Activated CD8-positive, alpha-beta T cell treated with anti-CD3 and anti-CD28 coated beads, Interleukin-2, amount 10 ng/mL, durations not matched to agents 7 days and 5 days (primary cell): Measurements from ENCODE around the gene NRF1. TPM values are rescaled to one million over a fixed set of nuclear protein-coding genes. Genes with fewer than 3 reads are reported as not detected.

Source experiments
- ATAC-seq: fragments of 150-1000 bp; cut with Tn5 transposase; one replicate; pipeline ENCODE4 v1.10.0; 2021; ENCODE audit warnings: moderate library complexity
- CTCF ChIA-PET: fragments of 350-600 bp; sonication (Branson Sonifier 250); formaldehyde crosslinking; loops from one replicate; lab custom pipeline; 2021; ENCODE audit warnings: antibody characterized with exemption; lab: Charles Lee
- POLR2A ChIA-PET: fragments of 350-600 bp; sonication (Branson Sonifier 250); formaldehyde crosslinking; loops from one replicate; lab custom pipeline; 2021; ENCODE audit warnings: antibody characterized with exemption; lab: Charles Lee
- DNase-seq: peaks from one replicate; pipeline ENCODE4 v3.0.0-alpha.2; 2020
- H3K27ac Mint-ChIP-seq: one replicate; pipeline ENCODE4 v1.8.0; 2021; ENCODE audit warnings: mild to moderate bottlenecking, mixed read lengths
- H3K27me3 Mint-ChIP-seq: one replicate; pipeline ENCODE4 v1.8.0; 2021; ENCODE audit warnings: low read depth, mixed read lengths
- H3K36me3 Mint-ChIP-seq: one replicate; pipeline ENCODE4 v1.8.0; 2021; ENCODE audit warnings: low read depth, mixed read lengths
- H3K4me1 Mint-ChIP-seq: one replicate; pipeline ENCODE4 v1.8.0; 2021; ENCODE audit warnings: low read depth, mixed read lengths
- H3K4me3 Mint-ChIP-seq: one replicate; pipeline ENCODE4 v1.8.0; 2021; ENCODE audit warnings: mild to moderate bottlenecking, mixed read lengths
- H3K9me3 Mint-ChIP-seq: one replicate; pipeline ENCODE4 v1.8.0; 2022; ENCODE audit warnings: mixed read lengths; ENCODE audit not compliant: insufficient read depth
- total RNA-seq, 2 experiments: library from RNA; stranded (reverse); gene quantifications; one replicate each; pipeline ENCODE4 v1.2.3, GENCODE V29; 2021

NRF1 gene
- total RNA-seq, 2 experiments from 2014 or later, result 28.1 to 30.0 TPM

DNA sequence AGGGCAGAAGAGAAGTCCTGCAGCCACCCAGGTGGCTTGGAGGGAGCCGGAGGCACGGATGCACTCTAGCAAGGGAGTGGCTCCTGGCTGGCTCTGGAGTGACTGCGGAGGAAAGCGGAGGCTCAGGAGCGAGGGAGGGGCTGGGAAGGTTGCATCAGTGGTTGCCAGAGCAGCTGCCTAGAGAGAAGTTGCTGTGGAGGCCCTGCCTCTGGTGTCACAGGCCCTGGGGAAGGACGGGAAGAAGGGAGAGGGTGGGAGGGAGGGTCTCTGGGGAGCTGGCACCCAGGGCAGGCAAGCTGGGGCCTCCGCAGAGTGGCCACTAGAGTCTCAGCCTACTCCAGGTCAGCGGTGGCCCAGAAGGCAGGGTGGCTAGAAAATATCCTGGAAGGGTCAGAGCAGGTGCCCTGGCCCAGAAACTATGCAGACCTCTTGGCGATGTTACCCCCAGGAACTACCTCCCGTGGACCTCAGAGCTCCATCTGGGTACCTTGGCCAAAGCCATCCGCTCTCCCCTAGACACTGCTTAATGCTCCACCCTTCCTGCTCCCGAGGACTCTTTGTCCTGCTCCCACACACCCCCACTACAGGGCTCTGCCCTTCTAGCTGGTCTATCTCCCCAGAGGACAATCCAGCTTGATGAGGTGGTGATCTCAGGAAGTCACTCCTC is 164.3 kb downstream of the NRF1 start:
- DNase-seq (no peak), ATAC-seq (no peak)
- no peak overlapping the region for H3K4me3 Mint-ChIP-seq
- no peaks in the 10 kb centered on the region for H3K36me3 Mint-ChIP-seq
- peaks cover 29% of the 10 kb centered on the region for H3K27me3 Mint-ChIP-seq
- H3K4me1 Mint-ChIP-seq, result peaks cover 12% of the 10 kb centered on the region
- ChIA-PET POLR2A (no interaction called here), CTCF (no interaction called here)
- no peaks in the 10 kb centered on the region for H3K9me3 Mint-ChIP-seq
- H3K27ac Mint-ChIP-seq, result no peak overlapping the region

DNA sequence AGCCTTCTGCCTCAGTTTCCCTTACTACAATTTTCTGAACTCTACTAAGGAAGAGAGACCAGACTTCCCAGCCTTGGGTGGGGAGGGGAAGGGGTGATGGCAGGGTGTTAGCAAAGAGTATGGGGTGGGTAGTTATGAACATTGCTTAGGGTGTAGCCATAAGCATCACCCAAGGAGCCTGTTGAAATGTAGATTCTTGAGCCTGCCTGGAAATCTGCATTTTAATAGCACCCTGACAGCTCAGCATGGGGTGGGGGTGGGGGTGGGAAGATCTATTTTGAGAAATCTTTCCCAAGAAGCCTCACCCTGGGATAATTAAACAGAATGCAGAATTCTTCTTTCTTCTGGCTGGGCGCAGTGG is 164.8 kb downstream of the NRF1 start:
- no peak for DNase-seq
- Mint-ChIP-seq H3K27me3 (peaks cover 34% of the 10 kb centered on the region), H3K36me3 (no peaks in the 10 kb centered on the region), H3K9me3 (no peaks in the 10 kb centered on the region), H3K4me3 (no peak overlapping the region), H3K4me1 (peaks cover 12% of the 10 kb centered on the region), H3K27ac (no peak overlapping the region)
- ChIA-PET CTCF (no interaction called here), POLR2A (no interaction called here)
- ATAC-seq, result no peak

DNA sequence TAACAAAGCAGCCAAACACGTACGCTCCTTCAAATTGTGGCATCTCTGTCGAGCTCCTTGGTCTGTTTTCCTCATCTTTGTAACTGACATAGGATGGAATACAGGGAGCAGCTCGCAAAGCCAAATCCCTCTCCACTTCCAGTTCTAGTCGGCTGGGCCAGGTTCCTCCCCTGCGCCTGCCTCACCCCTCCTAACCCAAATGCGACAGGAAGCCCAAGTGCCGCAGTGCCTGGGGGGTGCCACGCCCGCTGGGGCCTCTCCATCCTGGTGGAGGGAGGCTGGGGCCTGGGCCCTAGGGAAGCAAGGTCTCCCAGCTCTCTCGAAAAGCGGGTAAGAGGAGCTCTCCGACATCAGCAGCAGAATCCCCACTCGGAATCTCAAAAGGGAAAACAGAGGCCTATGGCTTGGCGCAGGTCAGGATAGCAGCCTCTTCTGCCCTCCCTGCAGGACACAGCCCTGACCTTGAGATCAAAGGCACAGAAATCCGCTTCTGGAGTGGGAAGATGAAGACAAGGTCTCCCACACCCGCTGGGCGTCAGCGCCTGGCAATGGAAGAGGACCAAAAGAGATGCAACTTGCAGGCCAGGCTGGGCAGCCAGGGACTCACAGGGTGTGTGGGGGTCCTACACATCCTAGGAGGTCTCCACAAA is 165.8 kb downstream of the NRF1 start:
- Mint-ChIP-seq H3K9me3 (no peaks in the 10 kb centered on the region), H3K27me3 (peaks cover 41% of the 10 kb centered on the region), H3K4me3 (no peak overlapping the region), H3K27ac (no peak overlapping the region), H3K36me3 (no peaks in the 10 kb centered on the region), H3K4me1 (peaks cover 16% of the 10 kb centered on the region)
- ChIA-PET POLR2A (no interaction called here), CTCF (no interaction called here)
- ATAC-seq (no peak), DNase-seq (no peak)

DNA sequence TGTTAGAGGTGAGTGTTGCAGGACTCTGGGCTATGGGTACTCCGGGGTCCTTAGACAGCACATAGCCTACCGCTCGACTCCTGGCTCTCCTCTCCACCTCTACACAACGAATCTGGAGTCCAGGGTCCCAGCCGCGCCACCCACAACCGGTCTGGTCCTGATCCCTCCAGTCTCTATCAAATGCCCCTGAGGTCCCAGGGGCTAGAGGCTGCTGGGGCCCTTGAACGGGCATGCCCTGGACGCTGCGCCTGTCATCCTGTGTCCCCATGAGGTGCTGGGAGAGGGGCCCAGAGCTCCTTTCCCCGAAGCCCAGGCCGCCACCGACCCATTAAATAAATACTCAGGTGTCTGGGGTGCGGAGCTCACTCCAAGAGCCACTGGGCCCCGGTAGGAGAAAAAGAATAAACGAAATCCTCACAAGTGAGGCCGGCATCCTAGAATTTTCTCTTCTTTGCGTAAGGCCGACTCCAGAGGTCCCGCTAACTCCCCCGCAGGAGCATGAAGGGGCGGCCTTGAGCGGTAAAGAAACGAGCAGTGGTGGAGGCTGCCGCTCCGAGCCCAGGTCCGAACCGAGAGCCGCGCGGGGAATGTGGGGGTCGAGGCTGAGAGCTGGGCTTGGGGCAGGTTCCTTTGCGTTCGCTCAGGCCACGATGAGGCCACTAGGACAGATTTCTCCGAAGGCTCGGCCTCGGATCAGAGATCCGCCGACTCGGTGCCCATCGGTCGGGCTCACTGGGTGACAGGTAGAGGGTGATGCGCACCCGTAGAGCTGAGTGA is 166.7 kb downstream of the NRF1 start:
- peaks cover 24% of the 10 kb centered on the region for H3K4me1 Mint-ChIP-seq
- ChIA-PET CTCF (no interaction called here), POLR2A (no interaction called here)
- no peaks in the 10 kb centered on the region for H3K36me3 Mint-ChIP-seq
- peaks cover 50% of the 10 kb centered on the region for H3K27me3 Mint-ChIP-seq
- DNase-seq, result no peak
- peak overlapping the region; percentile 18 for H3K4me3 Mint-ChIP-seq
- no peaks in the 10 kb centered on the region for H3K9me3 Mint-ChIP-seq
- no peak for ATAC-seq
- no peak overlapping the region for H3K27ac Mint-ChIP-seq

DNA sequence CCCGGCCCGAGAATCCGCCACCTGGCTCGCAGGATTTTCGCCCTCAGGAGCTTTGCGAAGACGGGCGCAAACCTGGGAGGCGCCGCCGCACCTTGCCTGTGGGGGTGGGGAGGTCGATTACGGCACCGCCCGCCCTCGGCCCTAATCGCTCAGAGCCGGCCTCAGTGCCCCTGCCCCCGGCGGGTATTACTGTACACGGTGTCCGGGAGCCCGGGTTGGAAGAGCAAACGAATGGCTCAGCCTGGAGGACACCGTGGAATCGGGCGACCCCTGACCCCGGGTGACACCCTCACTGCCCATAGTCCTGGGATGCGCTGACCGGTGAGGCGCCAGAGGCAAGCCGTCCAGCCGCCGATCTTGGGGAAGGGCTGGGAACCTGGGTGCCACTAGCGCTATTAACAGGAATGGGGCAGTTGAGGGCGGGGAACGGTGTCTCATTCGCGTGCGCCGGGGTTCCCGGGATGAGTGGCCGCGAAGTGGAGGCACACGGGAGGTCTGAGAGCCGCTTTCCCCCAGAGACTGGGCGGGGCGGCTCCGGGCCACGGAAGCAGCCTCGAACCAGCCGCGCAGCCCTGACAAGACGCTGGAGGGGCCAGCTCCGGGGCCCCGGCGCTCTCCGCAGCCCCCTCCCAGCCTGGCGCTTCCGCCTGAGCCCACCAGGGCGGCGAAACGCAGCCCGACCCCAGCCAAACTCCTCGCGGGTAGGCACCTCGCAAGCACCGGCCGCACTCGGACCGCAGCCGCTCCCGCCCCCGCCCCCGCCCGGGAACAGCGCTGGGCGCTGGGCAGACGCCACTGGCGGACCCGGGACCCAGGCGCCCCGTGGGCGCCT is 167.5 kb downstream of the NRF1 start:
- DNase-seq (no peak), ATAC-seq (peak; percentile 5)
- H3K4me3 Mint-ChIP-seq, result peak overlapping the region; percentile 18
- ChIA-PET POLR2A (no interaction called here), CTCF (no interaction called here)
- H3K27me3 Mint-ChIP-seq, result peaks cover 55% of the 10 kb centered on the region
- H3K27ac Mint-ChIP-seq, result no peak overlapping the region
- H3K36me3 Mint-ChIP-seq, result no peaks in the 10 kb centered on the region
- no peaks in the 10 kb centered on the region for H3K9me3 Mint-ChIP-seq
- peaks cover 29% of the 10 kb centered on the region for H3K4me1 Mint-ChIP-seq

DNA sequence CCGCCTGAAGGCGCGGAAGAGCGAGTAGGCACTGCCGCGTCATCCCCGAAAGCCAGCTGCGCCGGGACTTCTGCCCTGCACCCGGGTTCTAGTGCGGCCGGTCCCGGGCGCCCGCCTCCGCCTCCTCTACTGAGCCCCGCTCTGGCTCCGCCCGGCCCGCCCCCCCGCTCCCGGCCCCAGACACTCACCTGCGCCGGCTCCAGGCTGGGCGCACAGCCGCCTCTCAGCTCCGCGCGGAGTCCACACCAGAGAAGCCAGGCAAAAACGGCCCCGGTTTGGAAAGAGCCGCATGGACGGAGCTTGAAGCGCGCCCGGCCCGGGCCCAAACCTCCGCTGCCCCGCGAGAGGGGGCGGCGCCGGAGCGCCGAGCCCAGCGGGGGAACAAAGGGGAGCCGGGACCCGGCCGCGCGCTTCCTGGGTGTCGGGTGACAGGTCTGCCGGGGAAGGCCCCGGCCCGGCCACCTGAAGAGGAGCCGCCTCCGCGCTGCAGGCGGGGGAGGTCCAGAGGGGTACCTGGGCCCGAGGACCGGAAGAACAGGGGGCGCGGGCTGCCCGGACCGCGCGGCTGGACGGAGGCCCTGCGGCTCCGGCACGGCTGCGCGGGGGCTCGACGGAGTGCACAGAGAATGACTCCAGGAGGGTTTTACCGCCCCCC is 168.2 kb downstream of the NRF1 start:
- H3K27ac Mint-ChIP-seq, result no peak overlapping the region
- peak overlapping the region; percentile 12 for H3K4me3 Mint-ChIP-seq
- ChIA-PET CTCF (no interaction called here), POLR2A (no interaction called here)
- peaks cover 33% of the 10 kb centered on the region for H3K4me1 Mint-ChIP-seq
- peaks cover 59% of the 10 kb centered on the region for H3K27me3 Mint-ChIP-seq
- no peaks in the 10 kb centered on the region for H3K9me3 Mint-ChIP-seq
- H3K36me3 Mint-ChIP-seq, result no peaks in the 10 kb centered on the region
- peak; percentile 27 for ATAC-seq
- no peak for DNase-seq

DNA sequence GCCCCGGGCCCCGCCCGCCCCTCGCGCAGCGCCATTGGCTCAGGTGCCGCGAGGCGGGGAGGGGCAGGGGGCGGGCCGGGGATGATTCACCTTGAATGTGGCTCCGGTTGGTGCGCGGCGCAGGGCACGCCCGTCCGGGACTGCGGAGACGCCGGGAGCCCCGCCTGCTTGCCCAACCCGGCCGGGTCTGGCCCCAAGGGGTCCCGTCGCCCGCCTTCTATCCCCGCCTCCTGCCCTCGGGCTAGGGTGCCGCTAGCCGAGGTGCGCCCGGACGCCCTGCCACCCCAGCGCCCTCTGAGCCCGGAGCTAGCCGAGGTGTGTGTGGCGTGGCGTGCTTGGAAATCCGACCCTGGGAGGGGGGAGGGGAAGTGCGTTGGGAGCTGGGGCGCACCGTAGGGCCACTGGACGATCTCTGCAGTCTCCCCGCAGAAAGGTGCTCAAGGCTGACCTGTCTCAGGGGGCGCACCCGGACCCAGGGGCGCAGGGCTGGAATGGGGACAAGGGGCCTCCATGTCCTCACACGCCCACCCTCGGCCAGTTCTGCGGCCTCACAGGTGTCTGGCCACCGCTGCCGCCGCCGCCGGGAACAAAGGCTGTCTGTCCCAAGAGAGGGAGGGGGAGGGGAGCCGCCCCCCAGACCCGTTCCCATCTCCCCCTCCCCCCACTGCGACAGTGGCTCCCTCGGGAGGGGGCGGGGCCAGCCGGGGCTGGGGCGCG is 168.9 kb downstream of the NRF1 start:
- peak; percentile 80 for ATAC-seq
- no peaks in the 10 kb centered on the region for H3K36me3 Mint-ChIP-seq
- ChIA-PET CTCF (no interaction called here), POLR2A (interaction anchor here (1.0 kb wide), 1 partner anchor 45 kb away, joined by 3 read pairs; no protein-coding TSS in a partner anchor)
- no peak overlapping the region for H3K27ac Mint-ChIP-seq
- peaks cover 39% of the 10 kb centered on the region for H3K4me1 Mint-ChIP-seq
- H3K27me3 Mint-ChIP-seq, result peaks cover 66% of the 10 kb centered on the region
- H3K9me3 Mint-ChIP-seq, result no peaks in the 10 kb centered on the region
- DNase-seq, result peak; percentile 74
- H3K4me3 Mint-ChIP-seq, result peak overlapping the region; percentile 40

DNA sequence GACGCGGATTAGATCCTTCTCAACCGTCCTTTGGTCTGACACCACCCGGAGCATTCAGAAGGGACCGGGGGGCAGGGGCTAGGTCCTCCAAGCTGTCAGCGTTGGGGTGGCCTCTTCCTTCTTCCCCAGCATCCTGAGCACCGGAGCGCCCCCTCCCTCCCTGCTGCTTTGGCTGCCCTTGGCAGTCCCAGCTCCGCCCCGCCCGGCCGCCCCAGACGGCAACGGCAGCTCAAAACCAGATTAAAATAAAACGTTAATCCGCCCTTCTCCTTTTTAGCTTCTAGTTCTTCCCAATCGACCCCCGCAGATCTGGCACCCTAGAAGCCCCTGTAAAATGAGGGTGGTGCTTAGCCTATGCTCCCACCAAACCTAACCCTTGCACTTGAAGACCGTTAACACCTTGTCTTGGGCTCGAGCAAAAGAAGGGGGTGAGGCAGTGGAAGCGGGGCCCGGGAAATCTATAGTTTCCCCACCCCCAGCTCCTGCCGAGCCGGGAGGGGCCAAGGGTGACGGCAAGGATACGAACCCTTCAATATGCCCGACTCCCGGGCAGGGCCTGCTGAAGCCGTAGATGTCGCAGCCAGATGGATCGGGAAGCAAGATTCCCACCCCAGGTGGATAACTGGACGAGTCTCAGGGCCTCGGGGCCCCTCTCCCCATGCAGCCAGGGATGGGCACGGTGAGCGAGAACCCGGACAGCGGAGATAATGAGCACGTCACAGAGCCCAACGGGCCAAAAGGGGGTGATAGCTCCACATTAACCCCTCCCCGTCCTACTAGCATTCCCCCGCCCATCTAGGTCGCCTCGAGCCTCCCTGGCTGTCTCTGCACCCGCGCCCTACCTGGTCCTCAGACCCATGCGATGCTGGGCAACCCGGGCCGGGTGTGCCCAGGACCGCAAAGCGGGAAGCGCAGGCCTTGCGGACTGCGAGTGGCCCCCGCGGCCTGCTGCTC is 169.7 kb downstream of the NRF1 start:
- peak overlapping the region; percentile 52 for H3K4me3 Mint-ChIP-seq
- H3K27ac Mint-ChIP-seq, result no peak overlapping the region
- H3K9me3 Mint-ChIP-seq, result no peaks in the 10 kb centered on the region
- no peak for ATAC-seq
- peaks cover 47% of the 10 kb centered on the region for H3K4me1 Mint-ChIP-seq
- ChIA-PET POLR2A (interaction anchor here (1.0 kb wide), 1 partner anchor 44 kb away, joined by 3 read pairs; no protein-coding TSS in a partner anchor), CTCF (interaction anchor here (1.4 kb wide), 1 partner anchor 44 kb away, joined by 5 read pairs; no protein-coding TSS in a partner anchor)
- no peaks in the 10 kb centered on the region for H3K36me3 Mint-ChIP-seq
- peaks cover 71% of the 10 kb centered on the region for H3K27me3 Mint-ChIP-seq
- peak; percentile 35 for DNase-seq

DNA sequence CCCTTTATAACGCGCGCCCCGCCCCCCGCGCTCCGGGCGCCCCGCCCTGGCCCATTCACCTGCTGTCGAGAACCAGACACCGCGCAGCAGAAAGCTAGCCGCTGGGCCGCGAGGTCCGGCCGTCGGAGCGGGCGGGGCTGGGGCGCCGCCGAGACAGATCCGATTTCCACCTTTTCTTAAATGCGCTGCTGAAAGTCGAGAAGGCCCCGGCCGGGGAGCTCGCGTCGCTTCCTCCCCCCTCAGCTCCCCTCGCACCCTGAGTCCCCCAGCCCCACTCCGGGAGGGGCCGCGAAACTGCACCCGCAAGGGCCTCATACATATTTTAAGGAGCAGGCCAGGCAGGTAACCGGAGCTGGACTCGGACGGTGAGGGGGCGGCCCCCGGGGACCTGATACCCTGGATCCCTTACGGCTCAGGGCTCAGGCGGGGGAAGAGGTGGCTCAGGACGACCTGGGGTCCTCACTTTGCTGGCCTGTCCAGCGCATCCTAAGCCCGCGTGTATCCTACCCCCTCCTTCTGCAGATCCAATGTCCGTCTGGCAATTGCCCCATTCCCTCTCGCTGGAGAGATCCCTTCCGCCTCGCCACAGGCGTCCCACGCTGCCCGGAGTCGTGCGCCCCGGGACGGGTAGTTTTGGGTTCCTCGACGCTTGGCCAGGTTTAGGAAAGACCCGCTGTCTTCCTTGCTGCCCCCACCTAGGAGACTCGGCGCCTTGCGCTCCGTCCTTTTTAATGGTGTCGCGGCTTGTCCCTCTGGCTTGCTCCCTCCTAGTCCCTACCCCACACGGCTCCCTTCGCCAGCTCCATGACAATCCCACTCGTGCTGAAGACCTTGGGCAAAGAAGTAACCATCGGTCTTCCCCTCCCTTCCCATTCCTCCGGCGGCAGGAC is 170.7 kb downstream of the NRF1 start:
- H3K9me3 Mint-ChIP-seq, result no peaks in the 10 kb centered on the region
- H3K4me3 Mint-ChIP-seq, result peak overlapping the region; percentile 6
- peaks cover 75% of the 10 kb centered on the region for H3K27me3 Mint-ChIP-seq
- DNase-seq (no peak), ATAC-seq (no peak)
- H3K27ac Mint-ChIP-seq, result no peak overlapping the region
- CTCF ChIA-PET, result interaction anchor here (1.4 kb wide), 1 partner anchor 43 kb away, joined by 5 read pairs; no protein-coding TSS in a partner anchor
- H3K4me1 Mint-ChIP-seq, result peaks cover 46% of the 10 kb centered on the region
- H3K36me3 Mint-ChIP-seq, result no peaks in the 10 kb centered on the region
- POLR2A ChIA-PET, result interaction anchor here (1.0 kb wide), 1 partner anchor 43 kb away, joined by 3 read pairs; no protein-coding TSS in a partner anchor
